ENCODE measurements around the gene SPAG4.

SPAG4 gene

GRCh38 chr20:35615667-35616464 is at the start of gene SPAG4:
Gene SPAG4 (plus strand): TSS chr20:35615829. CDS start chr20:35616004, 175 bp downstream.
- DNase-seq (ENCODE audit: low read depth): peak; percentile 100

GRCh38 chr20:35568645-35569044 is 47.0 kb upstream of the SPAG4 start:
- no peak for DNase-seq (ENCODE audit: low read depth)

- no peak for DNase-seq (ENCODE audit: low read depth)
Observed at GRCh38 chr20:35571555-35571954, 44.1 kb upstream of the SPAG4 start.

GRCh38 chr20:35572838-35573237 is 42.8 kb upstream of the SPAG4 start:
- no peak for DNase-seq (ENCODE audit: low read depth)

GRCh38 chr20:35575958-35576357 is 39.7 kb upstream of the SPAG4 start:
- no peak for DNase-seq (ENCODE audit: low read depth)

GRCh38 chr20:35576816-35577215 is 38.8 kb upstream of the SPAG4 start:
- DNase-seq (ENCODE audit: low read depth): no peak

- no peak for DNase-seq (ENCODE audit: low read depth)
Observed at GRCh38 chr20:35578469-35578868, 37.2 kb upstream of the SPAG4 start.

GRCh38 chr20:35579196-35579595 is 36.4 kb upstream of the SPAG4 start:
- no peak for DNase-seq (ENCODE audit: low read depth)

- DNase-seq (ENCODE audit: low read depth): no peak
Observed at GRCh38 chr20:35582131-35582530, 33.5 kb upstream of the SPAG4 start.

- DNase-seq (ENCODE audit: low read depth): no peak
Observed at GRCh38 chr20:35582741-35583404, 32.8 kb upstream of the SPAG4 start.

- DNase-seq (ENCODE audit: low read depth): no peak
Observed at GRCh38 chr20:35583636-35584560, 31.7 kb upstream of the SPAG4 start.

GRCh38 chr20:35586751-35587425 is 28.7 kb upstream of the SPAG4 start:
- no peak for DNase-seq (ENCODE audit: low read depth)

- no peak for DNase-seq (ENCODE audit: low read depth)
Observed at GRCh38 chr20:35587436-35587835, 28.2 kb upstream of the SPAG4 start.

GRCh38 chr20:35588397-35588796 is 27.2 kb upstream of the SPAG4 start:
- DNase-seq (ENCODE audit: low read depth): no peak

- no peak for DNase-seq (ENCODE audit: low read depth)
Observed at GRCh38 chr20:35592339-35592974, 23.2 kb upstream of the SPAG4 start.

- DNase-seq (ENCODE audit: low read depth): no peak
Observed at GRCh38 chr20:35595456-35595855, 20.2 kb upstream of the SPAG4 start.

GRCh38 chr20:35595901-35596300 is 19.7 kb upstream of the SPAG4 start:
- no peak for DNase-seq (ENCODE audit: low read depth)

GRCh38 chr20:35597186-35597585 is 18.4 kb upstream of the SPAG4 start:
- no peak for DNase-seq (ENCODE audit: low read depth)

- DNase-seq (ENCODE audit: low read depth): no peak
Observed at GRCh38 chr20:35598476-35598875, 17.2 kb upstream of the SPAG4 start.

- DNase-seq (ENCODE audit: low read depth): no peak
Observed at GRCh38 chr20:35598899-35599775, 16.5 kb upstream of the SPAG4 start.

- no peak for DNase-seq (ENCODE audit: low read depth)
Observed at GRCh38 chr20:35599776-35600120, 15.9 kb upstream of the SPAG4 start.
